ENCODE data around the gene ADIPOQ. TPM values are rescaled to one million over a fixed set of nuclear protein-coding genes. Genes with fewer than 3 reads are reported as not detected.
"Not testable (repeated sequence)": the region's sequence is repeated elsewhere in the genome, so short reads cannot be mapped to it uniquely, and the experiment has no call there.

ADIPOQ gene
- total and polyA plus RNA-seq, 2 donors (not counting 1 experiment from before 2014, with no cell fraction given): not detected

DNA sequence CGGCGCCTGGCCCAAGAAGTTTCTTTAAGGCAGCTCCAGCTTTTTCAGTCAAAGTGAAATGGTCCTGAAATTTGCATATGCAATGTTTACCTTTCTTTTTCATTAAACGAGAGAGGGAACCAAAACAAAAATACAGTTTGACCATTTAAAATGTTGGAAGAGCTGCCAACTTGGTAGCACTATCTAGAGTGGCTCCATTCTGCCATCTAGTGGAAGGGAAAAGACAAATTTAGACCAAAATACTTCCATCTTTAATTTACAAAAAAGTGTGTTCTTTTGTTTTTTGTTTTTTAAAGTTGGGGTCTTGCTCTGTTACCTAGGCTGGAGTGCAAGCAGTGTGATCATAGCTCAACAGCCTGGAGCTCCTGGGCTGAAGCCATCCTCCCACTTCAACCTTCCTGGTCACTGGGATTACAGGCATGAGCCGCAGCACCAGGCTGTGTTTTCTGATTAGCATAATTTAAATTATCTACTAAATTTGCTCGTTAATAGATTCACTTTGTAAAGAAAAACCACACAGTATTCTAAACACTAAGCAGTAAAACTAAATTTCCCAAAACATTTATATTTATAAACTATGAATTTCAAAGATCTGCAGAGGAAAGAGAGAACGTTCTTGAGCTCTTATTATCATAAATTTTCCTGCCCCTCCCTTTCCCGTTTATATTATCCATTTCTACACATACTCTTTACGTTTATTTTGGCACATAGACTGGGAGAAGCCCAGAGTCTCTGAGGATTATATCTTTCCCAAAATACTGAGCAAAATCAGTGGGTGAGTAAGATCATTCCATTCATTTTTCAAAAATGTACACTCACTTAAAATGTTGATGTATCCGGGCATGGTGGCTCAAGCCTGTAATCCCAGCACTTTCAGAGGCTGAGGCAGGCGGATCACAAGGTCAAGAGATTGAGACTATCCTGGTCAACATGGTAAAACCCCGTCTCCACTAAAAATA, 20.8 kb upstream of the ADIPOQ start:
- H4K20me1 ChIP-seq (ENCODE audit: control insufficient read depth, insufficient read depth, low read length, poor library complexity, severe bottlenecking): no peaks in the 10 kb centered on the region
- ATAC-seq (ENCODE audit: low read depth) (no peak), DNase-seq (peak; percentile 66)
- H3K4me3 ChIP-seq (ENCODE audit: control extremely low read depth in 1 of 5, extremely low read depth in 1 of 5, insufficient read depth in 1 of 5, low read depth in 2 of 5, low read length in 4 of 5): no peak overlapping the region
- Mint-ChIP-seq H3K27me3 (peaks cover 19% of the 10 kb centered on the region), H3K4me3 (no peak overlapping the region), H3K4me1 (peaks cover 19% of the 10 kb centered on the region), H3K27ac (no peak overlapping the region), H3K9me3 (ENCODE audit: insufficient read depth) (no peaks in the 10 kb centered on the region)
- H3K27me3 ChIP-seq (replicated peaks in 1 of 4; ENCODE audit: control extremely low read depth in 1 of 4, control insufficient read depth in 3 of 4, insufficient read depth in 4 of 4, low read length in 3 of 4): peaks cover 0 to 27% (median 15%) of the 10 kb centered on the region in 4 experiments
- H3K36me3 ChIP-seq (replicated peaks in 1 of 2; ENCODE audit: control extremely low read depth in 1 of 2, control insufficient read depth in 1 of 2, extremely low read depth in 1 of 2, insufficient read depth in 2 of 2, low read length in 1 of 2): no peaks in the 10 kb centered on the region
- CTCF ChIA-PET: interaction anchor here (0.8 to 7.1 kb wide), 23 partner anchors 8 to 878 kb away, joined by 3 to 237 read pairs (median 4); partner anchors contain the start of genes AHSG, EIF4A2 and RFC4
- H3K4me2 ChIP-seq (replicated peaks; ENCODE audit: low read depth, low read length, poor library complexity, severe bottlenecking): no peak overlapping the region
- H3K27ac ChIP-seq (ENCODE audit: low read length in 2 of 2): no peak overlapping the region
- WGBS (ENCODE audit: insufficient coverage): 93% methylated on average over 2 of the region's 11 CpGs
- no peak overlapping the region for H3K9ac ChIP-seq (ENCODE audit: low read length)
- H3K79me2 ChIP-seq (ENCODE audit: control insufficient read depth, insufficient read depth, low read length): no peaks in the 10 kb centered on the region
- H3K9me3 ChIP-seq (ENCODE audit: control extremely low read depth in 1 of 3, control insufficient read depth in 2 of 3, insufficient read depth in 1 of 3, low read length in 2 of 3): no peaks in the 10 kb centered on the region
- no peak overlapping the region for H2AFZ ChIP-seq (ENCODE audit: insufficient read depth, low read depth, low read length, poor library complexity, severe bottlenecking)
- intact Hi-C loops (cut with micrococcal nuclease): loop anchor here (1.0 to 10.0 kb wide), 4 partner anchors 207 to 838 kb away; partner anchors contain the start of gene ETV5
- peaks cover 19 to 21% of the 10 kb centered on the region in 2 donors for H3K4me1 ChIP-seq (ENCODE audit: control insufficient read depth in 2 of 2, insufficient read depth in 2 of 2, low read length in 2 of 2)
- peak; percentile 80 for TF ChIP-seq CTCF (IDR thresholded peaks at IDR 0.05)
- TF ChIP-seq EZH2 (IDR thresholded peaks at IDR 0.05; ENCODE audit: borderline replicate concordance, insufficient read depth, low read depth, low read length, poor library complexity, severe bottlenecking): no peak
- POLR2A ChIA-PET: interaction anchor here (0.6 kb wide), 1 partner anchor 104 kb away, joined by 3 read pairs; no protein-coding TSS in a partner anchor

- not testable (repeated sequence) for H3K9me3 ChIP-seq (ENCODE audit: control extremely low read depth in 1 of 3, control insufficient read depth in 2 of 3, insufficient read depth in 1 of 3, low read length in 2 of 3); H3K9ac ChIP-seq (ENCODE audit: low read length); ATAC-seq (ENCODE audit: low read depth); H3K36me3 ChIP-seq (replicated peaks in 1 of 2; ENCODE audit: control extremely low read depth in 1 of 2, control insufficient read depth in 1 of 2, extremely low read depth in 1 of 2, insufficient read depth in 2 of 2, low read length in 1 of 2); H3K9me3 Mint-ChIP-seq (ENCODE audit: insufficient read depth); DNase-seq; H4K20me1 ChIP-seq (ENCODE audit: control insufficient read depth, insufficient read depth, low read length, poor library complexity, severe bottlenecking); H3K27ac Mint-ChIP-seq; H3K79me2 ChIP-seq (ENCODE audit: control insufficient read depth, insufficient read depth, low read length); H2AFZ ChIP-seq (ENCODE audit: insufficient read depth, low read depth, low read length, poor library complexity, severe bottlenecking); H3K4me3 ChIP-seq (ENCODE audit: control extremely low read depth in 1 of 5, extremely low read depth in 1 of 5, insufficient read depth in 1 of 5, low read depth in 2 of 5, low read length in 4 of 5); H3K27ac ChIP-seq (ENCODE audit: low read length in 2 of 2); H3K4me3 Mint-ChIP-seq; H3K4me2 ChIP-seq (replicated peaks; ENCODE audit: low read depth, low read length, poor library complexity, severe bottlenecking)
- POLR2A ChIA-PET: interaction anchor here (0.6 kb wide), 1 partner anchor 103 kb away, joined by 3 read pairs; no protein-coding TSS in a partner anchor
- H3K27me3 Mint-ChIP-seq: peaks cover 19% of the 10 kb centered on the region
- H3K4me1 Mint-ChIP-seq: peaks cover 19% of the 10 kb centered on the region
- WGBS (ENCODE audit: insufficient coverage): 100% methylated on average over 1 of the region's 1 CpG
- CTCF ChIA-PET: interaction anchor here (0.9 to 7.1 kb wide), 12 partner anchors 8 to 879 kb away, joined by 3 to 237 read pairs (median 4); partner anchors contain the start of genes AHSG and RFC4
- Histone ChIP-seq H3K27me3 (replicated peaks in 1 of 4; ENCODE audit: control extremely low read depth in 1 of 4, control insufficient read depth in 3 of 4, insufficient read depth in 4 of 4, low read length in 3 of 4) (peaks cover 0 to 29% (median 15%) of the 10 kb centered on the region in 4 experiments), H3K4me1 (ENCODE audit: control insufficient read depth in 2 of 2, insufficient read depth in 2 of 2, low read length in 2 of 2) (peaks cover 20 to 22% of the 10 kb centered on the region in 2 donors)
- intact Hi-C loops (cut with micrococcal nuclease): loop anchor here (5.0 to 10.0 kb wide), 2 partner anchors 565 to 718 kb away; partner anchors contain the start of gene ETV5
These were observed 20.1 kb upstream of the ADIPOQ start for GRCh38 chr3:186822388-186822759.

Measured in B cell (primary cell).